Measurements from ENCODE around the gene CTXN1. TPM values are rescaled to one million over a fixed set of nuclear protein-coding genes. Genes with fewer than 3 reads are reported as not detected.

Gene CTXN1
- total RNA-seq, 6 experiments from 2014 or later: 5.0 to 14.0 (median 5.4) TPM

DNA sequence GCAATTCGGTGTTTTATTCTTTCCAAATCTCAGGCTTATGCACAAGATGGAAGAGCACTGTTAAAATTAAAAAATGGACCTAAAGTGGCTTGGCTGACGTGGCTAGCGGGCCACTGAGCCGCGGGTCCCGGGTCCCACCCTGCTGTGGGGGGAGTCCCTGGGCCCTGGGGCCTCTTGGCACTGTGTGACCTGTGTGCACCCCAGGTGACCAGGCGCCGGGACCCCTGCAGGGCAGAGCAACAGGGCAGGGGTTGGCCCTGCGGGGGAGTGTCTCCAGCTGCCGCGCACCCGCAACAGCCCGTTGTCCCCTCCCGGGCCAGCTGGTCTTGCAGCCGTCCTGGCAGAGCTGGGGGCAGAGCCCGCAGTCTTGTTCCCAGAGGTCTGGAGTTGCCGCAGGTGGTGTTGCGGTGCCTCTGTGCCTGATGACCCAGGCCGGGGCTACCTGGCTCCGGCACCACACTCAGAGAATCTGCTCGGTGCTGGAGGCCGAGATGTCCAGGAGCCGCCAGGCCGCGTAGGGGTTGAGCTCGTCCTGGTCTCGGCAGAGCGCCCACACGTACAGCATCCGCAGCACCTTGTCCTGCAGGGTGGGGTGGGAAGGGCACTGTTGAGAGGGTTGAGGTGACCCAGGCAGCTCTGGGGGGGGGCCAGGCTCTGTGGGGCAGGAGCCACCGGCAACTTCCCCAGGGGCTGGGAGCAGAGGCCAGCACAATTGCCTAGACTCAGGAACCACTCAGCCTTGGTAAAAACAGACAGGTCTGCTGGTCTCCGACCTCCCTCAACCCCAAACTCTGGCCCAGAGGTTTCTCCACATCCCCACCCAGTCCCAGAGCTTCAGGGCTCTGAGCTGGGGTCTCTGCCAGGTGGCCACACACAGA lies 1.0 kb upstream of the CTXN1 start:
- no peaks in the 10 kb centered on the region for H3K9me3 Mint-ChIP-seq
- peak overlapping the region; percentile 38 for H3K27ac Mint-ChIP-seq
- H3K27me3 Mint-ChIP-seq (ENCODE audit: insufficient read depth): peaks cover 2% of the 10 kb centered on the region
- peak overlapping the region; percentile 72 for H3K4me3 Mint-ChIP-seq
- peaks cover 23% of the 10 kb centered on the region for H3K4me1 Mint-ChIP-seq (ENCODE audit: low read depth)
- TF ChIP-seq, protein P1, sequence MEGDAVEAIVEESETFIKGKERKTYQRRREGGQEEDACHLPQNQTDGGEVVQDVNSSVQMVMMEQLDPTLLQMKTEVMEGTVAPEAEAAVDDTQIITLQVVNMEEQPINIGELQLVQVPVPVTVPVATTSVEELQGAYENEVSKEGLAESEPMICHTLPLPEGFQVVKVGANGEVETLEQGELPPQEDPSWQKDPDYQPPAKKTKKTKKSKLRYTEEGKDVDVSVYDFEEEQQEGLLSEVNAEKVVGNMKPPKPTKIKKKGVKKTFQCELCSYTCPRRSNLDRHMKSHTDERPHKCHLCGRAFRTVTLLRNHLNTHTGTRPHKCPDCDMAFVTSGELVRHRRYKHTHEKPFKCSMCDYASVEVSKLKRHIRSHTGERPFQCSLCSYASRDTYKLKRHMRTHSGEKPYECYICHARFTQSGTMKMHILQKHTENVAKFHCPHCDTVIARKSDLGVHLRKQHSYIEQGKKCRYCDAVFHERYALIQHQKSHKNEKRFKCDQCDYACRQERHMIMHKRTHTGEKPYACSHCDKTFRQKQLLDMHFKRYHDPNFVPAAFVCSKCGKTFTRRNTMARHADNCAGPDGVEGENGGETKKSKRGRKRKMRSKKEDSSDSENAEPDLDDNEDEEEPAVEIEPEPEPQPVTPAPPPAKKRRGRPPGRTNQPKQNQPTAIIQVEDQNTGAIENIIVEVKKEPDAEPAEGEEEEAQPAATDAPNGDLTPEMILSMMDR (IDR thresholded peaks at IDR 0.05): no peak
- peaks cover 4% of the 10 kb centered on the region for H3K36me3 Mint-ChIP-seq (ENCODE audit: low read depth)
- DNase-seq: no peak

DNA sequence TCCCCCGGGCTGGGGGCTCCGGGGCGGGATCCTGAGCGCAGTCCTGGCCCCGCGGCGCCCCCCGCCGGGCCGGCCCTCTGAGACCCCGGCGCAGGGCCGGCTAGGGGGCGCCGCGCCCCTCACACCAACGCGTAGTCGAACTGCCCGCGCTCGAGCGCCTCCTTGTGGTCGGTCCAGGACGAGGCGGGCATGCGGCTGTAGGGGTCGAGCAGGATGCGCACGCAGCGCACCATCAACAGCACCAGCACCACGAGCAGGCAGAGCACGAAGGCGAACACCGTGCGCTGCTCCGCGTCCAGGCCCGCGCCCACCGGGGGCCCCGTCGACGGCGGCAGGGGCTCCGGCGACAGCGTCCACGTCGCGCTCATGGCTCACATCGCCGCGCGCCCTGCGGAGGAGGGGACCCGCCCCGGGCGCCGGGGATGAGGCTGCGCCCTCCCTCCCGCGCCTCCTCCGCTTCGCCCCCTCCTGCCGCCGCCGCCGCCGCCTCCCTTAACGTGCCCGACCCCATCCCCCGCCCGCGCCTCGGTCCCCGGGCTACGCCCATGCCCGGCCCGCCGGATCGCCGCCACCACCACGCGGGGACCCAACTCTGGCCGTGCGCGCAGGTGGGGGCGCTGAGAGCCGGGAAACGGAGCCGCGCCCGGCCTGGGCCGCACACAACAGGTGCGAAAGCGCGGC lies 624 bp downstream of the CTXN1 start:
- peak overlapping the region; percentile 83 for H3K4me3 Mint-ChIP-seq

DNA sequence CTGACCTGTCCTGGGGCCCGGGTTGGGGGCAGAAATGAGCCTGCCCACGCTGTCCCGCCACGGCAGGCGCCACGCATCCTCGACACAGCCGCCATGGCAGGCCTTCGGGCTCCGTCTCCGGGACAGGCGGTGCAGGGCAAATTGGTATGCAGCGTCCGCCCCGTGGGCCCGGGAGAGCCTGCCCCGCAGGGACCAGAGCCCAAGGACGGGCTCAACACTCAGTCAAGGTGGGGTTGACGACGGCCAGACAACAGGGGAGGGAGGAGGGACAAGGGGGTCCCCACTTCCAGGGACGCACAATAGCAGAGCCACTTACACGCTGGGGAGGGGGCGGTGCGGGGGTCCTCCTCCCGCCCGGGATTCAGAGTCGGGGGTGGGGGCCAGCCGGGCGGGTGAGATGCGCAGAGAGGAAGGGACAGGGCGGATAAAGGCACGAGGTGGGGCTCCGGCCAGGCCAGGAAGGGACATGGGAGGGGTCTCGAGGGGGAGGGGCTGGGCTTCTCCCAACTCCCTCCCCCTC lies 1.2 kb downstream of the CTXN1 start:
- no peak overlapping the region for H3K27ac Mint-ChIP-seq

More for the DNA sequence above, 624 bp downstream of the CTXN1 start:
- Mint-ChIP-seq H3K4me1 (ENCODE audit: low read depth) (peaks cover 23% of the 10 kb centered on the region), H3K27me3 (ENCODE audit: insufficient read depth) (peaks cover 2% of the 10 kb centered on the region), H3K36me3 (ENCODE audit: low read depth) (peaks cover 4% of the 10 kb centered on the region), H3K9me3 (no peaks in the 10 kb centered on the region), H3K27ac (peak overlapping the region; percentile 72)
- TF ChIP-seq, protein P1 (IDR thresholded peaks at IDR 0.05): peak; percentile 98
- peak; percentile 47 for DNase-seq

DNA sequence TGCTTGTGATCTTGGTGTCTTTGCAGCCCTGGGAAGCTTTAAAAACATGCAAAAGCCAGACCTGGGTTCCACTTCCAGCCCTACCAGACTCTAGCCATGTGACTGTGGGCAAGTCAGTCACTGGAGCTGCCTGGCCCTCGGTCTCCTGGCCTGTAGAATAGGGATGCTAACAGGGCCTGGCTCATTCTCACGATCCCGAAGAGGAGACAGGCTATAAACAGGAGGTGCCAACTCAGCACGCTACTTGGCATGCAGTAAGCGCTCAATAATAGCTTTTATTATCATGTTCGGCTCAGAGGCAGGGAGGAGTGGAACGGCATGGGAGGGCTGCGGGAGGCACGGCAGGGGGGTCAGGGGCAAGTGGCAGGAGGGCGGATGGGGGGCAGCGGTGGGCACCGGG lies 1.7 kb downstream of the CTXN1 start:
- no peak overlapping the region for H3K4me3 Mint-ChIP-seq
- TF ChIP-seq, protein P1 (IDR thresholded peaks at IDR 0.05): no peak
- peaks cover 4% of the 10 kb centered on the region for H3K36me3 Mint-ChIP-seq (ENCODE audit: low read depth)
- H3K27me3 Mint-ChIP-seq (ENCODE audit: insufficient read depth): peaks cover 2% of the 10 kb centered on the region
- peak overlapping the region; percentile 45; the same call in 1 of the 2 replicates for H3K27ac Mint-ChIP-seq
- H3K4me1 Mint-ChIP-seq (ENCODE audit: low read depth): peaks cover 25% of the 10 kb centered on the region
- no peak for DNase-seq
- H3K9me3 Mint-ChIP-seq: no peaks in the 10 kb centered on the region

More for the DNA sequence above, 1.2 kb downstream of the CTXN1 start:
- no peaks in the 10 kb centered on the region for H3K9me3 Mint-ChIP-seq
- TF ChIP-seq, protein P1 (IDR thresholded peaks at IDR 0.05): no peak
- H3K4me1 Mint-ChIP-seq (ENCODE audit: low read depth): peaks cover 26% of the 10 kb centered on the region
- peaks cover 4% of the 10 kb centered on the region for H3K36me3 Mint-ChIP-seq (ENCODE audit: low read depth)
- peaks cover 2% of the 10 kb centered on the region for H3K27me3 Mint-ChIP-seq (ENCODE audit: insufficient read depth)
- DNase-seq: no peak
- H3K4me3 Mint-ChIP-seq: no peak overlapping the region

DNA sequence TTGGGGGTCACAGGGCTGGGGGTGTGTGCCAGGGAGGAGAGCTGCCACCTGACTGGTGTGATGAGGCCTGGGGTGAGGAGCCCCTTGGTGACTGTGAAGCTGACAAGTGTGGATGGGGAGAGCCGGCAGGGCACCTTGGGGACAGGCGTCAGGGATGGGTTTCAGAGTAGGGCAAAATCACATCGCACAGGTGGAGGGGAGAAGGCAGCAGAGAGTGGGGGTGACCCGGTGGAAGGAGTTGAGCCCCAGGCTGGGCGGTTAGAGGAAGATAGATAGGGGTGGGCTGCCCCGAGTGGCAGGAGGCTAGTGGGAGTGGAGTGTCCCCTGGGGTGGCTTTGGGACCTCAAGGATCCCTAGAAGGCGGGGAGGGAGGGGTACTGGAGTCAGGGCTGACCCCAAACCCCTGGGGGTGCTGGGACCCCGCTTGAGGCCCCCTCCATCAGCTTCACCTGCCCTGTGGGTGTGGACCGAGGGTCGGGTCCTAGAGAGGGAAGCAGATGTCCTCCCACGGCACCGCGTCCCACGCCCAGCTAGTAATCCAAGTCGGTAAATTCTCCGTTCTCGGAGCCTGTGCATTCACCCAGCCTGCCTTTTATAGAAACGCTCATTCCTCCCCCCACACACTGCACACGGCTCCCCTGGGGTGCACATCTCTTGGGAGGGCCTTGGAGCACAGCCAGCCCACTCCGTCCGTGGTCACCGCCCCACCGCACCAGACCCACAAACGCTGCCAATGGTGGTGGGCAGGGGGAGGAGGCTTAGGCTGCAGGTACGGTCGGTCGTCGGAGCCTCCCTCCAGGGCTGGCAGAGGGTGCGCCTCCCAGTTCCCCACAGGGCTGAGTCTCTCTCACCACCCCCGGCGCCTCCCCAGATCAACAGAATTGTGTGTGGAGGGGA lies 2.4 kb downstream of the CTXN1 start:
- TF ChIP-seq, protein P1 (IDR thresholded peaks at IDR 0.05): no peak
- Mint-ChIP-seq H3K4me1 (ENCODE audit: low read depth) (peaks cover 19% of the 10 kb centered on the region), H3K27me3 (ENCODE audit: insufficient read depth) (peaks cover 2% of the 10 kb centered on the region), H3K9me3 (no peaks in the 10 kb centered on the region), H3K4me3 (no peak overlapping the region), H3K36me3 (ENCODE audit: low read depth) (peaks cover 4% of the 10 kb centered on the region), H3K27ac (no peak overlapping the region; the same call in 1 of the 2 replicates)
- no peak for DNase-seq
